Activated T-cell treated with anti-CD3 and anti-CD28 coated beads, Interleukin-2, amount 50 U/mL, for 24 hours (primary cell): ENCODE results near the gene RBPMS2.
"Not testable (repeated sequence)": the region's sequence is repeated elsewhere in the genome, so short reads cannot be mapped to it uniquely, and the experiment has no call there.

Experiments
- DNase-seq: peaks from one replicate; pipeline ENCODE4 v3.0.0-alpha.2; 2020
- H3K27ac Mint-ChIP-seq: 2 replicates; pipeline ENCODE4 v1.8.0; 2020; ENCODE audit warnings: mild to moderate bottlenecking, mixed read lengths
- H3K27me3 Mint-ChIP-seq: 2 replicates; pipeline ENCODE4 v1.8.0; 2020; ENCODE audit warnings: mixed read lengths
- H3K36me3 Mint-ChIP-seq: 2 replicates; pipeline ENCODE4 v1.8.0; 2020; ENCODE audit warnings: low read depth, mixed read lengths
- H3K4me1 Mint-ChIP-seq: 2 replicates; pipeline ENCODE4 v1.8.0; 2020; ENCODE audit warnings: low read depth, mixed read lengths
- H3K4me3 Mint-ChIP-seq: 2 replicates; pipeline ENCODE4 v1.8.0; 2020; ENCODE audit warnings: mild to moderate bottlenecking, moderate library complexity, mixed read lengths
- H3K9me3 Mint-ChIP-seq: 2 replicates; pipeline ENCODE4 v1.8.0; 2020; ENCODE audit warnings: mixed read lengths

Gene RBPMS2

GRCh38 chr15:64803526-64803925 lies 28.1 kb upstream of the RBPMS2 start:
- Mint-ChIP-seq H3K9me3 (no peaks in the 10 kb centered on the region), H3K27me3 (peaks cover 2% of the 10 kb centered on the region), H3K4me1 (peaks cover 4% of the 10 kb centered on the region), H3K36me3 (no peaks in the 10 kb centered on the region), H3K4me3 (no peak overlapping the region), H3K27ac (no peak overlapping the region)
- no peak for DNase-seq

- Mint-ChIP-seq H3K36me3 (no peaks in the 10 kb centered on the region), H3K4me3 (no peak overlapping the region), H3K9me3 (no peaks in the 10 kb centered on the region), H3K27ac (no peak overlapping the region), H3K4me1 (peaks cover 4% of the 10 kb centered on the region), H3K27me3 (no peaks in the 10 kb centered on the region)
- no peak for DNase-seq
These were observed 25.1 kb upstream of the RBPMS2 start for GRCh38 chr15:64800476-64800875.

GRCh38 chr15:64798905-64799304 lies 23.5 kb upstream of the RBPMS2 start:
- DNase-seq, H3K27me3 Mint-ChIP-seq, H3K4me1 Mint-ChIP-seq, H3K9me3 Mint-ChIP-seq, H3K36me3 Mint-ChIP-seq, H3K27ac Mint-ChIP-seq, H3K4me3 Mint-ChIP-seq: not testable (repeated sequence)

- not testable (repeated sequence) for DNase-seq, H3K36me3 Mint-ChIP-seq, H3K27ac Mint-ChIP-seq, H3K9me3 Mint-ChIP-seq, H3K27me3 Mint-ChIP-seq, H3K4me1 Mint-ChIP-seq, H3K4me3 Mint-ChIP-seq
These were observed 20.5 kb upstream of the RBPMS2 start for GRCh38 chr15:64795921-64796320.

GRCh38 chr15:64795299-64795698 lies 19.9 kb upstream of the RBPMS2 start:
- not testable (repeated sequence) for H3K36me3 Mint-ChIP-seq, DNase-seq, H3K27ac Mint-ChIP-seq, H3K4me3 Mint-ChIP-seq, H3K4me1 Mint-ChIP-seq, H3K9me3 Mint-ChIP-seq, H3K27me3 Mint-ChIP-seq

GRCh38 chr15:64792282-64792681 lies 16.9 kb upstream of the RBPMS2 start:
- Mint-ChIP-seq H3K4me1 (no peaks in the 10 kb centered on the region), H3K4me3 (no peak overlapping the region), H3K27me3 (no peaks in the 10 kb centered on the region), H3K27ac (no peak overlapping the region), H3K9me3 (no peaks in the 10 kb centered on the region), H3K36me3 (no peaks in the 10 kb centered on the region)
- DNase-seq = no peak

- Mint-ChIP-seq H3K27me3 (no peaks in the 10 kb centered on the region), H3K4me3 (no peak overlapping the region), H3K4me1 (no peaks in the 10 kb centered on the region), H3K36me3 (no peaks in the 10 kb centered on the region), H3K9me3 (no peaks in the 10 kb centered on the region), H3K27ac (no peak overlapping the region)
- no peak for DNase-seq
These were observed 16.0 kb upstream of the RBPMS2 start for GRCh38 chr15:64791401-64791800.

- H3K4me3 Mint-ChIP-seq = no peak overlapping the region
- no peak for DNase-seq
- no peaks in the 10 kb centered on the region for H3K36me3 Mint-ChIP-seq
- peaks cover 3% of the 10 kb centered on the region for H3K27me3 Mint-ChIP-seq
- H3K4me1 Mint-ChIP-seq = peaks cover 2% of the 10 kb centered on the region
- H3K27ac Mint-ChIP-seq = no peak overlapping the region
- no peaks in the 10 kb centered on the region for H3K9me3 Mint-ChIP-seq
These were observed 8.4 kb upstream of the RBPMS2 start for GRCh38 chr15:64783796-64784195.

GRCh38 chr15:64782751-64783150 lies 7.4 kb upstream of the RBPMS2 start:
- no peak overlapping the region for H3K27ac Mint-ChIP-seq
- peaks cover 2% of the 10 kb centered on the region for H3K4me1 Mint-ChIP-seq
- H3K4me3 Mint-ChIP-seq = no peak overlapping the region
- no peaks in the 10 kb centered on the region for H3K9me3 Mint-ChIP-seq
- H3K27me3 Mint-ChIP-seq = peaks cover 3% of the 10 kb centered on the region
- no peak for DNase-seq
- H3K36me3 Mint-ChIP-seq = no peaks in the 10 kb centered on the region

- Mint-ChIP-seq H3K27me3 (peaks cover 15% of the 10 kb centered on the region), H3K4me1 (peaks cover 4% of the 10 kb centered on the region), H3K9me3 (no peaks in the 10 kb centered on the region), H3K4me3 (no peak overlapping the region), H3K27ac (no peak overlapping the region), H3K36me3 (no peaks in the 10 kb centered on the region)
- no peak for DNase-seq
These were observed 5.9 kb upstream of the RBPMS2 start for GRCh38 chr15:64781299-64781698.

GRCh38 chr15:64780600-64781156 lies 5.3 kb upstream of the RBPMS2 start:
- no peak overlapping the region for H3K4me3 Mint-ChIP-seq
- H3K36me3 Mint-ChIP-seq = no peaks in the 10 kb centered on the region
- no peaks in the 10 kb centered on the region for H3K9me3 Mint-ChIP-seq
- H3K4me1 Mint-ChIP-seq = peaks cover 6% of the 10 kb centered on the region
- no peak for DNase-seq
- H3K27me3 Mint-ChIP-seq = peaks cover 21% of the 10 kb centered on the region
- H3K27ac Mint-ChIP-seq = no peak overlapping the region

GRCh38 chr15:64779630-64780029 lies 4.2 kb upstream of the RBPMS2 start:
- H3K4me3 Mint-ChIP-seq = no peak overlapping the region
- H3K27ac Mint-ChIP-seq = no peak overlapping the region
- DNase-seq = no peak
- H3K4me1 Mint-ChIP-seq = peaks cover 6% of the 10 kb centered on the region
- H3K9me3 Mint-ChIP-seq = no peaks in the 10 kb centered on the region
- peaks cover 22% of the 10 kb centered on the region for H3K27me3 Mint-ChIP-seq
- H3K36me3 Mint-ChIP-seq = no peaks in the 10 kb centered on the region

GRCh38 chr15:64779024-64779423 lies 3.6 kb upstream of the RBPMS2 start:
- Mint-ChIP-seq H3K4me3 (no peak overlapping the region), H3K36me3 (no peaks in the 10 kb centered on the region), H3K27me3 (peaks cover 27% of the 10 kb centered on the region), H3K27ac (no peak overlapping the region), H3K4me1 (peaks cover 10% of the 10 kb centered on the region), H3K9me3 (no peaks in the 10 kb centered on the region)
- no peak for DNase-seq

GRCh38 chr15:64776402-64776786 lies 1.0 kb upstream of the RBPMS2 start:
- peak overlapping the region; percentile 71 for H3K4me3 Mint-ChIP-seq
- H3K9me3 Mint-ChIP-seq = no peaks in the 10 kb centered on the region
- no peaks in the 10 kb centered on the region for H3K36me3 Mint-ChIP-seq
- DNase-seq = no peak
- peaks cover 8% of the 10 kb centered on the region for H3K4me1 Mint-ChIP-seq
- peaks cover 47% of the 10 kb centered on the region for H3K27me3 Mint-ChIP-seq
- H3K27ac Mint-ChIP-seq = no peak overlapping the region

GRCh38 chr15:64774629-64775493 lies 528 bp downstream of the RBPMS2 start:
- Mint-ChIP-seq H3K4me3 (peak overlapping the region; percentile 53), H3K36me3 (no peaks in the 10 kb centered on the region), H3K27ac (no peak overlapping the region), H3K4me1 (peaks cover 8% of the 10 kb centered on the region), H3K27me3 (peaks cover 47% of the 10 kb centered on the region), H3K9me3 (no peaks in the 10 kb centered on the region)
- peak; percentile 42 for DNase-seq
